ENCODE measurements around the gene DLG2.

DNA sequence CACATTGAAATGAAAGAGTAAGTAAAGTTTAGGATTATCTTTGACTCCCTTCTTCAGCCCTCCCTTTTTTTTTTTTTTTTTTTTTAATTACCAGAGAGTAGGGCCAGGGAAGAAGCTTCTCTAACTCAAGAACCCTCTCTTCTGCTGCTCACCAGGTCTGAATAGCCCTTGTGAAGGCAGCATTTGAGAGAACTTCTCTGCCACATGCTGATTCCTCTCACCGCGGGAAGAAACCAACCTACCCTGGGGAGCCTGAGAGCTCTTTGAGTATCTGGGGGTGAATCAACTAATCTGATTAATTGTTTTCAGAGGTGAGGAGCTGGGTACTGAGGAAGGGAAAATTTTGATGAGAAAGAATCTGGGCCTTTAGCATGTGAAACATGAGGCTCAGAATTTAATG lies 1906.5 kb downstream of the DLG2 start:
- TF ChIP-seq, protein P1, sequence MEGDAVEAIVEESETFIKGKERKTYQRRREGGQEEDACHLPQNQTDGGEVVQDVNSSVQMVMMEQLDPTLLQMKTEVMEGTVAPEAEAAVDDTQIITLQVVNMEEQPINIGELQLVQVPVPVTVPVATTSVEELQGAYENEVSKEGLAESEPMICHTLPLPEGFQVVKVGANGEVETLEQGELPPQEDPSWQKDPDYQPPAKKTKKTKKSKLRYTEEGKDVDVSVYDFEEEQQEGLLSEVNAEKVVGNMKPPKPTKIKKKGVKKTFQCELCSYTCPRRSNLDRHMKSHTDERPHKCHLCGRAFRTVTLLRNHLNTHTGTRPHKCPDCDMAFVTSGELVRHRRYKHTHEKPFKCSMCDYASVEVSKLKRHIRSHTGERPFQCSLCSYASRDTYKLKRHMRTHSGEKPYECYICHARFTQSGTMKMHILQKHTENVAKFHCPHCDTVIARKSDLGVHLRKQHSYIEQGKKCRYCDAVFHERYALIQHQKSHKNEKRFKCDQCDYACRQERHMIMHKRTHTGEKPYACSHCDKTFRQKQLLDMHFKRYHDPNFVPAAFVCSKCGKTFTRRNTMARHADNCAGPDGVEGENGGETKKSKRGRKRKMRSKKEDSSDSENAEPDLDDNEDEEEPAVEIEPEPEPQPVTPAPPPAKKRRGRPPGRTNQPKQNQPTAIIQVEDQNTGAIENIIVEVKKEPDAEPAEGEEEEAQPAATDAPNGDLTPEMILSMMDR (IDR thresholded peaks at IDR 0.05) = no peak
- no peak for TF ChIP-seq EP300 (IDR thresholded peaks at IDR 0.05)
